ENCODE measurements around the gene PTPRM.

DNA sequence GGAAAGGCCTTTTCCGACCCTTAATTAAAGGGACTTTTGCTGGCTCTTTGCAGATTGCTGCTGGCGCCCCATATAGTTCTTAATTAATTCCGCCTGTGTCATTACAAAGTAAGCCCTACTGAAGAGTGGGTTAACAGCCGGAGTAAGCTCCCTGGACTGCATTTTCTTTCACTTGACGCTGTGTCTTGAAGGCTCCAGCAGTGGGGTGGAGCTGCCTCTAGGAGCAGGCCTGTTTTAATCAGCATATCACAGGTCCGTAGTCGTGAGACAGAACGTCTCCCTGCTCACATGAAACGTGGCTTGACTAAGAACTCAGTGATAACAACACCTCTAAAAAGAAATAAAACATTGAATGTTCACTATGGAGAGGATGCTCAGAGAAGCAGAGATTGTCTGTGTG, 712.2 kb downstream of the PTPRM start:
- TF ChIP-seq HOXA7 (CRISPR knock-in tag; IDR thresholded peaks at IDR 0.05) (no peak), MAX (IDR thresholded peaks at IDR 0.05) (no peak), CHD2 (IDR thresholded peaks at IDR 0.05; ENCODE audit: low read length, partially characterized antibody) (no peak)
